Non-pigmented ciliary epithelial cell (primary cell): ENCODE results near the gene GPSM1.

Experiments
- DNase-seq: peaks from one replicate; pipeline ENCODE4 v3.0.0-alpha.2; 2010; ENCODE audit warnings: low read depth

The GPSM1 gene

DNA sequence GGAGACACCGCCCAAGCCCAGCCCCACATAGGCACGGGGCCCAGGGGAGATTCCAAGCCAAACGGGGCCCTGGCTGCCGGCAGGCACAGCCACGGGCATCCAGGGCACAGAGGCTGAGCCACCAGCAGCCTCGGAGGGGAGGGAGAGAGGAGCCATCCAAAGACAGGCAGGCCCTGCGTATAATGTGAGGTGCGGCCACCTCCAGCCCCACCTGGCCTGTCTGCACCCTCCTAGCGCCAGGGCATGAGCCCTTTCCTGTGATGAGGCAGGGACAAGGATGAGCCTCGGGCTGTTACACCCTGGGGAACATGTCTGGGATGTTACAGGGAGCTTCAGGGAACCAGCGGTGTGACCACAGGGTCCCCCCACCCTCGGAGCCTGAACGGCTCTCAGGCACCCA lies 22.4 kb upstream of the GPSM1 start:
- DNase-seq = no peak

DNA sequence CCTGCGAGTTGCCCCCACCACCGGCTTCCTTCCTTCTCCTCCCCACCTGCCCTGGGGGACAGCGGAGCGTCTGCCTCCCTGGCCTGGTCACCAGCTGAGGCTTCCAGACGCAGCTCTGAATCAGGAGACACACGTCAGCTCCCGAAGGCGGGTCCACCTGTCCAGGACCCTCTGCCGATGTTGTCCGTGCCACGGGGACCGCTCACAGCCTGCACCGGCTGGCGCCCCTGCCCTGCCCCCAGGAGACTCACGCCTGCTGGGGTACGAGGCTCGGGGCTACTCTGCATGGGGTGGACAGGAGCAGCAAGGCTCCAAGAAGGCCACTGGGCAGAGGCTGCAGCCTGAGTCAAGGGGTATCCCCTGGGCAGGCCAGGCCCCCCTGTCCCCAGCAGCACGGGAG lies 21.5 kb upstream of the GPSM1 start:
- DNase-seq = no peak

DNA sequence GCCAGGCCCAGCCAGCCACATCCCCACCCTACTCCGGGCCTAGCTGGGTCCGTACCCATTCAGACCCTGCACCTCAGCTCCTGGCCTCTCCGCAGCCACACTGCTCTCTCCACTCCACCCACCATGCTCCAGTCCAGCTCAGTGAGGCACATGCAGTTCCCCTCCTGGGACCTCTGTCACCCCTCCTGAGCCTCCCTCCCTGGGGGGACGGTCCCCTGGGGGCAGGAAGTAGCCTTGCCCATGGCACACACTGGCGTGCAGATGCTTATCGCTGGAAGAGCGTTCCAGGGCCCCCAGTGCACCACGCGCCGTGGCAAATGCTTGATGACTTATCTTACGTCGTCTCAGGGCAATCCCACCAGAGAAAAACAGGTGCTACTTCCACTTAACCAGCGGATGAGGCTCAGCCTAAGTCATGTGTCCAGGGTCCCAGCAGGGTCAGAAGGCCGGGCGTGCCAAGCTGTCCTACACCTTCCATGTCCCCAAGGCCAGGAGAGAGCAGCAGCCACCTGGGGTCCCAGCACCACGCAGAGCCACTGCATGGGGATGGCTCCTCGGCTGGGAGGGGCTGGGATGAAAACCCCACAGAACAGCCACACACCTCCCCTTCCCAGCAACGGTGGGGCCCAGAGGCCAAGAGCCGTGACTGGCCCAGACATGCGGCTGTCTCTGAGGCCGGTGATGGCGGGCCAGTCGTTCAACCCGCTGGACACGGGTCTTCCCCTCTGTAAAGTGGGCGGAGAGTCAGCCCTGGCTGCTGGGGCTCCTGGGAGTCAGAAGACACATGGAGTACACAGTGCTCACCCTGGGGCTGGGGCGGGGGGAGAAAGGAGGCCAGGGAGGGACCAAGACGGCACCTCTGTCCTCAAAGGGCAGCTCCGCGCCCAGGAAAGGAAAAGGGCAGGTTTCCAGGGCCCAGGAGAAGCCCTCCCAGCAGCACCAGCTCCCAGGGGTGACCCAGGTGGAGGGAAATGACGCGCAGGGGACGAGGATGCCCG lies 20.8 kb upstream of the GPSM1 start:
- DNase-seq = no peak

DNA sequence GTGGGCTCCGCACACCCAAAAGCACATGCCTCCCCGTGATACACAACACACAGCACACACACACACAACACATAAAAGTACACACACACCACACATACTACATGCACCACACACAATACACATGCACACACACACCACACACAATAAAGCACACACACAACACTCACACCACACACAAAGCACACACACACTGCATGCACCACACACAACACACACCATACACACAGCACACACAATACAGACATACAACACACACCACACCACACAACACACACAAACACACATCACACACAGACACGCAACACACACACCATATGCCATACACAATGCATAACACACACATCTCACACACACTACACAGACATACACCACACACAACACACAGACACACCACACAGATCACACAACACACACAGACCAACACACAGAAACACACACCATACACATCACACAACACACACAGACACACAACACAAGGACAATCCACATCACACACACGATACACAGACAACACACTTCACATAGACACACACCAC lies 20.1 kb upstream of the GPSM1 start:
- no peak for DNase-seq

DNA sequence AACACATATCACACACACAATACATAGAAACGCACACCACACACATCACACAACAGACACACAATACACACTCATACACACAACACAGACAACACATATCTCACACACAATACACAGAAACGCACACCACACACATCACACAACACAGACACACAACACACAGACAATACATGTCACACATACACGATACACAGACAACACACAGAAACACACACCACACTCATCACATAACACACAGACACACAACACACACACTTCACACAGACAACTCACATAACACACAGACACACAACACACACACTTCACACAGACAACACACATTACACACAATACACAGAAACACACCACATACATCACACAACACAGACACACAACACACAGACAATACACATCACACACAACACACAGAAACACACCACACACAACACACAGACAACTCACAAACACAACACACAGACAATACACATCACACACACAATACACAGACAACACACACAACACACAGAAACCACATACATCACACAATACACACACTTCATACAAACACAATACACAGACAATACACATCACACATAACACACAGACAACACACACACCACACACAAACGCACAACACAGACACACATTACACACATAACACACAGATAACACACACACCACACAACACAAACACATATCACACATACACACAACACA lies 19.2 kb upstream of the GPSM1 start:
- no peak for DNase-seq

- no peak for DNase-seq
Measured at GRCh38 chr9:136308702-136309053, 18.7 kb upstream of the GPSM1 start.

GRCh38 chr9:136309101-136309801 lies 18.1 kb upstream of the GPSM1 start:
- DNase-seq = no peak

DNA sequence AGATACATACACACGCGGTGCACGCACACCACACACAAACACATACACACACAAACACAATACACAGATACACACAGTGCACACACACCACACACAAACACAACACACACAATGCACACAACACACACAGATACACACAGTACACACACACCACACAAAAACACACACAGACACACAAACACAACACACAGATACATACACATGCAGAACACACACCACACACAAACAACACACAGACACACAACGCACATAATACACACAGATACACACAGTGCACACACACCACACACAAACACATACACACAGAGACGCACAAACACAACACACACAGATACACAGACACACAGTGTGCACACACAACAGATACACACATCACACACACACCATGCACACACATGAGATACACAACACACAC lies 17.5 kb upstream of the GPSM1 start:
- no peak for DNase-seq

- DNase-seq = no peak
Measured at GRCh38 chr9:136310273-136311030, 16.9 kb upstream of the GPSM1 start.

DNA sequence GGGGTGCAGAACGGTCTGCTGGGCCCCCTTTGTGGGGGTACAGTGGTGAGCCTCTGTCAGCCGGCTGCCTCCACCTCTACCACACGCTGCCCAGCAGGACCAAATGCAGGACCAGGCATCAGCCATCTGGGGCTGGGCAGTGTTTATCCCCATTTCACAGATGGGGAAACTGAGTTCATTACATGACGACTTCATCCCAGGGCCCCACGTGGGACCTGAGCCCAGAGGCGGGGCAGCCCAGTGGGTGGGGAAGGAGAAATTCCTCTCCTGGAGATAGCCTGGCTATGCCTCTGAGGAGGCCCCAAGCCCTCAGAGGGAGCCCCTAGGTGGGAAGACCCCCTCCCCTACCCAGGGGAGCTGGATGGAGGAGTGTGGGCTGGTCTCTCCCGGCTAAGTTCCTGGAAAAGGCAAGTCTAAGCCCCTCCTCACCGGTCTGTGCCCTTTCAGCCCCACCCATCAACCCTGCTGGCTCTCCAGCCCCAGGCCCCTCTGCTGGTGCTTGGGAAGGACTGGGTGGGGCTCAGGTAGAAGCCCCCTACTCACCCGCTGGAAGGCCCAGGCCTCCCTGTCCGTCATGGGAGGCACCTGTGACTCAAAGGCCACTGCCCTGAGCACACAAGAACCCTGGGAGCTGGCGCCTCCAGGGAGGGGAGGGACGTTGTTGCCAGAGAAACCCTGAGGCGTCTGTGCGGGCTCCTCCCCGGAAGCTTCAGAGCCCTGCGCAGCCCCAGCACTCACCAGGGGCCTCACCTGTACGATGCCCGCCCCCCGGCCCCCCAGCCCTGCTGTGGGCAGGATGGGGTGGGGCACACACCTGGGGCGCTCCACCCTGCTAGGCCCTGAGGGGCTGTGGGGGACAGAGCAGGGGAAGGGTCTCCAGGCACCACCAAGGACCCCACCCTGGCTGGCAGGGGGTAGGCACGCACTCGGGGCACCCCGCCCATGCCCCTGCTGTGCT lies 16.0 kb upstream of the GPSM1 start:
- no peak for DNase-seq

GRCh38 chr9:136312009-136312375 lies 15.3 kb upstream of the GPSM1 start:
- no peak for DNase-seq

DNA sequence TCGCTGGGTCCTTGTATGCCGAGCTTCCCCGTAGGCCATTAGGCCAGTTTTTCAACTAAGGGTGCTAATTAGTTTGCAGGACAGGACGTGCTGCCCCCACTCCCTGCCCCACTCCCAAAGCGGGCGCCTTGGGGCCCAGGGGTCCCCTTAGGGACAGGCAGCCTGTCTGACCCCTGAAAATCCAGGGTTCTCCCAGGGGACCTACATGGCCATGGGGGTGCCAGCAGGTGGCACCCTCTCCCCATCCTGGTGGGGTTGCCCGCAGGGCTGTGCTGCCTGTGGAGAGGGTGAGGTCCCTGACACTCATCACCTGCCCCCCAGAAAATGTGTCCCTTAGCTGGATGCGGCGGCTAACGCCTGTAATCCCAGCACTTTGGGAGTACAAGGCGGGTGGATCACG lies 14.9 kb upstream of the GPSM1 start:
- DNase-seq = no peak

DNA sequence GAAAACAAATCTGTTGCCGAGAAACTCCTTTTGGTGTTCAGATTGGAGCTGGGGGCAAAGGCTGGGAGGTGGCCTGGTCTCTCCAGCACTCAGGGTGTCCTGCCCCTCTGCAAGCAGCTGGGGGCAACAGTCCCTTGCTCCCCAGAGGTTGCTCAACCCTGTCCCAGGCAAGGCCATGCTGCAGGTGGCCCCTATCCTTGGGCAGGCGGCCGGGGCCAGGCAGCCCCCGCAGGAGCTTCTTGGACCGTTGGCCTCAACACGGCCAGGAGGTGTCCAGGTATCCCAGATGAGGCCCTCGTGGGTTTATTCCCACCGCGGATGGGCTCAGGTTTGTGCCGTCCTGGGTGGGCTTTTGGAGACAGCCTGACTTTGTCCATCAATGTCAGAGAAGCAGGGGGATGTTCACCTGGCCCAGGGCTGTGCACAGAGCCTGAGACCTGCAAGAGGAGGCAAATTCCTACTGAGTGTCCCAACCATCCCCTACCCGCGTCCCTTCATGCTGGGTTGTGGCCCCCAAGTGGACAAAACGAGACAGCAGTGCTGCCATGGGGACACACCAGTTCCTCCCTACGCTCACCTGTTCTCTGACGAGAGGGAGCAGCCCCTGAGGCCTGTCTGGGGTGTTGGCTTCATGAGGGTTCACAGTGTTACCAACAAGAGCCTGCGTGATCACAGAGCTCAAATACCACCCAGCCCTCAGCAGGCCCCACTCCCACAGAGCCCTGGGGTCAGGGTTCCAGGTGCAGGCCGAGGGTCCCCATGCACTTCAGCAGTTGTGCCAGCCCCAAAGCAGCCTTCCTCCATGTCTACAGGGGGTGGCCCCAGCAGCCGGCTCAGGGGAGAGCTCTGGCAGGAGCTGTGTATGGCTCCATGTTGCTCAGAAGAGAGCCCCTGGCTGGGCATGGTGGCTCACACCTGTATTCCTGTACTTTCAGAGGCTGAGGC lies 14.0 kb upstream of the GPSM1 start:
- DNase-seq = no peak

- no peak for DNase-seq
Measured at GRCh38 chr9:136314056-136314416, 13.3 kb upstream of the GPSM1 start.

- DNase-seq = no peak
Measured at GRCh38 chr9:136314944-136315343, 12.4 kb upstream of the GPSM1 start.

DNA sequence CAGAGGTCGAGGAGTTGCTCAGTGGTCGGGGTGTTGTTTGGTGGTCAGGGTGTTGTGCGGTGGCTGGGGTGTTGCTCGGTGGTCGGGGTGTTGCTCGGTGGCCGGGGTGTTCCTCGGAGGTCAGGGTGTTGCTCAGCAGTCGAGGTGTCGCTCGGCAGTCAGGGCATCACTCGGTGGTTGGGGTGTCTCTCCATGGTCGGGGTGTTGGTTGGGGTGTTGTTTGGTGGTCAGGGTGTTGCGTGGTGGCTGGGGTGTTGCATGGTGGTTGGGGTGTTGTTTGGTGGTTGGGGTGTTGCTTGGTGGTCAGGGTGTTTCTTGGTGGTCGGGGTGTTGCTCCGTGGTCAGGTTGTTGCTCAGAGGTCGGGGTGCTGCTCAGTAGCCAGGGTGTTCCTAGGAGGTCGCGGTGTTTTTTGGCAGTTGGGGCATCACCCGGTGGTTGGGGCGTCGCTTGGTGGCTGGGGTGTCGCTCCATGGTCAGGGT lies 11.0 kb upstream of the GPSM1 start:
- DNase-seq = no peak

DNA sequence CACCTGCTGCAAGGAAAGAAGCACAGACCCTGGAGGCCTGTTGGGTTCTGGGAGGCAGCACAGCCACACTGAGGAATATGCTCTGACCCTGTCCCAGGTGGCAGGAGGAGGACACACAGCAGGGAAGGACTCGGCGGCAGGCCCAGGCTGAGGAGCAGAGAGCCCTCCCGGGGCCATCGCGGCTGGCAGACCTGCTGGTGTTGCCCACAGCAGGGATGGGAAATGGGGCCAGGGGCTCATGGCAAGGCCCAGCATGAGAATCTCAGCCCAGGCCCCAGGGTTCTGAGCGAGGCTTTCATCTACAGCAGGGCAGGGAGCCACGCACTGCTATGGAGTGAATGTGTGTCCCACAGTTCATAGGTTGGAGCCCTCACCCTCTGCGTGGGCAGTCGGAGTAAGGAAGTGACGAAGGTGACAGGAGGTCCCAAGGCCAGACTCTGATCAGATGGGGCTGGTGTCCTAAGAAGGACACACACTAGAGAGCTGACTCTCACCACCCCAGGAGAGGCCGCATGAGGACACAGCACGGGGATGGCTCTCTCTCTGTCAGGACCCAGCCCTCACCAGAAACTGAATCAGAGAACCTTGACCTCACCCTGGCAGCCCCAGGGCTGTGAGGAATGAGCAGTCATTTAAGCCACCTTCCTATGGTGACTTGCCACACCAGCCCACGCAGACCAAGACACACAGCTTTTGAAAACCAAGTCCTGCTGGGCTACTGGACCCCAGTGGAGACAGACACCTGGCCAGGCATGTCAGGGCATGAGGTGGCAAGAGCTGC lies 10.3 kb upstream of the GPSM1 start:
- no peak for DNase-seq

DNA sequence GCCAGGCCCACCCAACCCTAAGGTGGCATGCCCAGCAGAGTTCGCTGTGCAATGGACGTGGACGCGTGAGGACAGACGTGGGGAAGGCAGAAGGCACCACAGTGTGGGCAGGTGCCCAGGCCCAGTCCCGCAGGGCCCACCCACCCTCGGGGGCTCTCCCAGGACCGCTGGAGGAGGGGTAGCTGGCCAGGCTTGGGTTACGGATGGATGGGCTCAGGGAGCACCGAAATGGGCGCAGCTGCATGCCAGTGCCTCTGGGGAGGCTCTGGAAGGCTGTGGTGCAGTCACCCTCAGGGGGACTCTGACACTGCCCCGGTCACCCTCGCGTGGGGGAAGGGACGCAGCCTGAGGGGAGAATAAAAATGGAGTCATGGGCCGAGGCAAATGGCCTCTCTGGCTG lies 9.6 kb upstream of the GPSM1 start:
- no peak for DNase-seq
